Hippocampal formation (tissue), 2 donors: ENCODE measurements around the gene FNDC3A.

Source experiments
- DNase-seq, 2 donors: peaks; one replicate each; lab custom pipeline; 2025; lab: John Stamatoyannopoulos, UW

The FNDC3A gene

GRCh38 chr13:49253310-49253709, 277.6 kb downstream of the FNDC3A start:
- DNase-seq, result no peak

GRCh38 chr13:49254007-49254406, 278.3 kb downstream of the FNDC3A start:
- no peak for DNase-seq

- DNase-seq, result no peak
Observed at GRCh38 chr13:49256841-49257240, 281.1 kb downstream of the FNDC3A start.

GRCh38 chr13:49258089-49258796, 282.5 kb downstream of the FNDC3A start:
- DNase-seq, result no peak
